GM21619 (cell line): Measurements from ENCODE around the gene PPP1R12B.
"Not testable (repeated sequence)": the region's sequence is repeated elsewhere in the genome, so short reads cannot be mapped to it uniquely, and the experiment has no call there.

Experiments
- ATAC-seq: cut with Tn5 transposase; IDR thresholded peaks from one replicate; pipeline ENCODE4 v1.9.1; 2021; ENCODE audit not compliant: unreplicated experiment

PPP1R12B gene

DNA sequence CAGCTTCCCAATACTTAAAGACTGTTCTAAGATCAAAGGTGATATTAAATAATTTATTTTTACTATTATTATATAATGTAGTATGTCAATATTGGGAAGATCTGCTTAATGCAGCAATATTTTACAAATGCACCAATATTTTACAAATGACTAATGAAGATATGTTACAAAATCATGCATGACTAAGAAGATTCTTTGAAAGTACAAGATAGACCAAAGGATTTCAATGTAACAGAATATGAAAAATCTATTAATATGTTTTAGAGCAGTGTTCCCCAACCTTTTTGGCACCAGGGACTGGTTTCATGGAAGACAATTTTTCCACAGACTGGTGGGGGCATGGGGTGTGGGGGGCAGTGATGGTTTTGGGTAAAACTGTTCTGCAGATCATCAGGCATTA is 132.1 kb downstream of the PPP1R12B start:
- not testable (repeated sequence) for ATAC-seq

DNA sequence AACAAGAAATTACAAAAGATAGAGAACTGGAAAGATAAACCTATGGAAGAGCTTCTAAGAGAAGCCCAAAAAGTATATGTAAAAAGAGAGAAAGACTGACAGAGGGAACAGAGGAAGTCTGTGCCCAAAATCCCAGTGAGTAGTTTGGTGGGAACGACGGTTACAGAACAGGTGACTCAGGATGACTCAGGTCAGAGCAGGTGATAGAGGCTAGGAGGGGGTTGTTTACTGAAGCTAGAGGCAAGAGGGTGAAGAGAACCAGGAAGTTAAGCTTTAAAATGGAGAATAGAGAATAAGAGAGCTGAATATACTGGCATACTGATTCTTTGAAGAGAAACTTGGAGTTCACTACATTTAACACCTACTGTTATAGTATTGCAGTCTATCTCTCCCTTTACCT is 134.9 kb downstream of the PPP1R12B start:
- not testable (repeated sequence) for ATAC-seq

DNA sequence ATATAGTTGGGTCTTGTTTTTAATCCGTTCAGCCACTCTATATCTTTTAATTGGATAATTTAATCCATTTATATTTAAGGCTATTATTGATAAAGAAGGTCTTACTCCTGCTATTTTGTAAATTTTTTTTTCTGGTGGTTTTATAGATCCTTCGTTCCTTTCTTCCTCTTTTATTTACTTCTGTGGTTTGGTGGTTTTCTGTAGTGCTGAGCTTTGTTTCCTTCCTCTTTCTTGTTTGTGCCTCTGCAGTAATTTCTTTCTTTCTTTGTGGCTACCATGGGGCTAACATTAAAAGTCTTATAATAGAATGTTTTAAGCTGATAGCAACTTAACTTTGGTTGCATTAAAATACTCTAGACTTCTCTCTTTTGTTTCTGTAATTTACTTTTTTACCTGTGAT is 135.5 kb downstream of the PPP1R12B start:
- peak; percentile 43 for ATAC-seq

DNA sequence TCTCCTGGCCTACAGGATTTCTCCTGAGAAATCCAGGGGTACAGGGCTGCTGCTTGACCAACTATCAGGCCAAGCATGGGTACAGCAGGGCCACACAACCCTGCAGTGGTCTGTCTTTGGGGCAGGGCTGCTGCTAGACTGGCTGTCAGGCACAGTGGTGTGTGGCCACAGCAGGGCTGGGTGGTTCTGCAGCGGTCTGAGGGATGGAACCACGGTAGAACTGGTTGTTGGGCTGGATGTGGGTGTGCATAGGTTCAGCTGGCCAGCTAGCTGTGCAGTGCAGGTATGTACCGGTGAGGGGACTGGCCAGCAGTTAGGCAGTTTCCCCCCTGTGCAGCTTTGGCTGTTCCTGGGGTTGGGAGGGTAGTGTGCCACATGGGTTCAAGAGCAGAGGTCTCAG is 136.3 kb downstream of the PPP1R12B start:
- ATAC-seq: not testable (repeated sequence)

DNA sequence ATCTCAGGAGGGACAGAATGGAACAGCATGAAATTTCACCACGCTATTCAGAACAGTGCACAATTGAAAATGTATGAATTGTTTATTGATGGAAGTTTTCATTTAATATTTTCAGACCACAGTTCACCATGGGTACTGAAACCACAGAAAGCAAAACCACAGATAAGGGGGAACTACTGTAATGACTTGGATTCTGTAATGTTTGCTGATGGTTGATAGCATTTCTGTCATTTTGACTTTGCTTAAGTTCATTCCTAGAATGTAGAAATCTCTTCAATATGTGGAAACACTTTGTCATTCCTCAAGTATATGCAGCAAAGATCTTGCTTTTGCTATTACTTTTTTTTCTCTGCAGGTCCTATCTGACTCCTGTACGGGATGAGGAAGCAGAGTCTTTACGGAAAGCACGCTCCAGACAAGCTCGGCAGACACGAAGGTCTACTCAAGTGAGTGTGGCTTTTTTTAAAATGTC is 139.7 kb downstream of the PPP1R12B start:
- ATAC-seq: peak; percentile 76

DNA sequence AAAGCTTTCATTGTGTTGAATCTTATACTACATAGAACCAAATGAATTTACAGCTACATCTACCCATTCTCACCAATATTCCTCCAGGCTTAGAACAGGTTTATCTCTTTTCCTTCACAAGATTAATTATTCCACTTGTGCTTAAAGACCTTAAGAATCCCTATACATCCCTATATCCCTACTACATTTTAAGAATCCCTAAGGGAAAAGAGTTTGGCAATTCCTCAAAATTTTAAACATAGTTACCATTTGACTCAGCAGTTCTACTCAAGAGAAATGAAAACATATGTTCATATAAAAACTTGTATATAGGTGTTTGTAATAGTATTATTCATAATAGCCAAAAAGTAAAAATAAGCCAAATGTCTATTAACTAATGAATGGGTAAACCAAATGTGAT is 140.6 kb downstream of the PPP1R12B start:
- not testable (repeated sequence) for ATAC-seq

DNA sequence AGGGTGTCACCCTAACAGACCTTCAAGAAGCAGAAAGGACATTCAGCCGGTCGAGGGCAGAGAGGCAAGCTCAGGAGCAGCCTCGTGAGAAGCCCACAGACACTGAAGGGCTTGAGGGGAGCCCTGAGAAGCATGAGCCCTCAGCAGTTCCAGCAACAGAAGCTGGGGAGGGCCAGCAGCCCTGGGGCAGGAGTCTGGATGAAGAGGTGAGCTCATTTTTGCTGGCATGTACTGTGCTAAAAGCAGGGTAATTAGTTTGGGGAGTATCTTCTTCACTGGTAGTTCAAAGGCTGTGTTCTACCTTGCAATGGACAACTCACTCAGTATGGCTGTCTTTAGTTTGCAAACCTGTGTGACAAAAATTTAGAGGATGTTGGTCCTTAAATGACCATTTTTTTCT is 144.6 kb downstream of the PPP1R12B start:
- ATAC-seq: not testable (repeated sequence)

DNA sequence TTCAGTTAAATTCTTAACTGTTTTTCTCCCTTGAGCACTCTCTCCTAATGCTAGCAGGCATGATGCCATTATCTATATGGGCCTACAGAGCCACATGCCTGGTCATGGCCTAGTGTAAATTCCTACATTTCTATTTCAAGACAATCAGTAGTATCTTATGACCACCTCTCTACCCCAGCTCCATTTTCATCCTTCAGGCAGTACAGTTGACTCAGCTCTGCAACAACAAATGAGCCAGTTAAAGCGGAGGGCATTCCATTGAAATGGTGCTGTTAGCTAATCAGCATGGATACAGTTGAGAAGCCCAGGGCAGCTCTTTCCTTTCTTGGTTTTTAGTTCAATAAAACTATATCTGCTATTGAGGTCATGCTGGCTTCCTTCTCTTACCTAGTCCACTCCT is 150.0 kb downstream of the PPP1R12B start:
- no peak for ATAC-seq

DNA sequence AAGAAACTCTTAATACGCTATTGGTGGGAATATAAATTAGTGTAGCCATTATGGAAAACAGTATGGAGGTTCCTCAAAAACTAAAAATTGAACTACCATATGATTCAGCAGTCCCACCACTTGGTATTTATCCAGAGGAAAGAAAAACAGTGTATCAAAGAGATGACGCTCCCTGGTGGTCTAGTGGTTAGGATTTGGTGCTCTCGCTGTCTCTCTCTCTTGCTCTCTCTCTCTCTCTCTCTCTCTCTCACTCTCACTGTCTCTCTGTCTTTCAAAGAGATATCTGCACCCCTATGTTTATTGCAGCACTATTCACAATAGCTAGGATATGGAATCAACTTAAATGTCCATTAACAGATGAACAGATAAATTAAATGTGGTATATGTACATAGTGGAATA is 151.5 kb downstream of the PPP1R12B start:
- ATAC-seq: not testable (repeated sequence)

DNA sequence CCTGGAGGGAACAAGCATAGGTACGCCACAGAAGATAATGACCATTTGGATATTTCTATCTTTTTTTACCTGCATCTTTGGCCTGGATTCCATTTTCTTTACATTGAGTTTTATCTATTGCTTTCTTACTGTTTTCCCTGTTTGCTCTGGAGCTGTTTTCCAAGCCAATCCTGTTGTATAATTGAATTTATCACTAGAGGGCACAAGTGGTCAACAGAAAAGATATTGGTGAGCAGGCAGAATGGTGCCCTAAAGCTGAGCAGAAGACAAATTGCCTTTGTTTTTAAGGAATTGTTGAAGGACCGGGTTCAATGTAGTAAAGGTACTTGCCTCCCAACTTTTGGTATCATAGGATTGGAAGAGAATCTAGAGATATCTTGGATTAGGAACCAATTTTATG is 152.8 kb downstream of the PPP1R12B start:
- no peak for ATAC-seq

DNA sequence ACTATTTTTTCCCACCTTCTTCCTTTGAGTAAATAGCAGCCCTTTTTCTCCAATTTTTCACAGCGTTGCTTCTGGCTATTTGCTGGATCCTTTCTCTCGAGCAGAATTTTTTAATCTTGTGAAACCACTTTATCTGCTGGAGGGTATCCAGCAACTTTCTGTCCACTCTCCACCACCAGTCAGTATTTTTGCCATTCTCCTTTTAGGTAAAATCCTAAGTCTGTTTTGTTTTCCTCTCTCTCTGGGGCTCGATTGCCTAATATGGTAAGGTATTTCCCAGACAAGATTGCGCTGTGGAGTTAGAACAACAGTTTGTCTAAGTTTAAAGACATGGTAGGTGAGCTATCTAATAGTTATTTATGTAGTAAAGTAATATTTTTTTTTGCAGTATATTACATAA is 156.9 kb downstream of the PPP1R12B start:
- no peak for ATAC-seq

DNA sequence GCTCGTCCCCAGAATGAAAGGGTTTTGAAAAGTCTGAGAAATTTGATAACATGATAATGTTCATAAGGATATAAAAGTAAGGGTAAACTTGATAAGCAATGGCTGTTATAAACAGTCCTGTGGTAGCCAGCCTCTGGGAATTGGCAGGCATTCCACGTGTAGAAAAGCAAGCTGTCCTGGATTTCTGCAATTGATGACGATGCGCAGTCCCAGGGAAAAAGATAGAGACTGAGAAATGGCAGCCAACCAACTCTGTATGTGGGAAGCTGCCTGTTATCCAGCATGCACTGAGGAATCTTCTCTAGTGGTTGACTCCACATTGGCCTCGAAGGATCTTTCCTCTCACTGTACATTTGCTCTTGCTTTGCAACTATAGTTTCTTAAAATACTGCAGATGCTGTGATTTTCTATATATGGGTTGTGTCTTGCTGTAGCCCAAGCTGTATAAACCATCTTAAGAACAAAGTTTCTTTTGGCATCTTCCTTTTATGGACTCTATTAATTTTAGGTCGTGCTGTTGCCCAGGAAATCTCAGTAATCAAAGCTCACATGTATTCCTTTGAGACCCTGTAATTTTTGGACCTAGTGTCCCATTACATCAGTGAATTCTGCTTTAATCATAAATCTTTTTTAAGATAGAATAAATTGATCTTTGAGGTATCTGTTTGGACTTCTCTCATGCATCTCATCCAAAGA is 157.5 kb downstream of the PPP1R12B start:
- ATAC-seq: not testable (repeated sequence)

DNA sequence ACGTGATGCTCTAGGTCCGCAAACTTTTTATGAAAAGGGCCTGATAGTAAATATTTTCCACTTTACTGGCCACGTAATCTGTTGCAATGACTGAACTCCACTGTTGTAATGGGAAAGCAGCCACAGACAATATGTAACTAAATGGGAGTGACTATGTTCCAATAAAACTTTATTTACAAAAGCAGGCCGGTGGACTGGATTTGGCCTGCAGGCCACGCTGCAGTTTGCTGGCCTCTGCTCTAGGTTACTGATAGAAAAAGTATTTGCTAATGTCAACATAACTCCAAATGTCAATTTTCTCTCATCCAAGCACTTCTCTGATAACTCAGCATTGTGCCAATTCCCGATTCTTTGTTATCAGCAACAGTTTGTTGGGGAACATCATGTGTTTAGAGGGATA is 160.4 kb downstream of the PPP1R12B start:
- not testable (repeated sequence) for ATAC-seq

DNA sequence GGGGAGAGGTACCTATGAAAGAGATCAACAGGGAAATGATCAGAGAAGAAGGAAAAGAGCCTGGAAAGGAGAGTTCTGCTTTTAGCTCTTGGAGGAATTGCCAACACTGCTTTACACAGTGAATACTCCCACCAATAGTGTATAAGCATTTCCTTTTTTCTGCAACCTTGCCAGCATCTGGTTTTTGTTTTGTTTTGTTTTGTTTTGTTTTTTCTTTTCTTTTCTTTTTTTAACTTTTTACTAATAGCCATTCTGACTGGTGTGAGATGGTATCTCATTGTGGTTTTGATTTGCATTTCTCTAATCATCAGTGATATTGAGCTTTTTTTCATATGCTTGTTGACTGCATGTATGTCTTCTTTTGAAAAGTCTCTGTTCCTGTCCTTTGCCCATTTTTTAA is 165.4 kb downstream of the PPP1R12B start:
- ATAC-seq: peak; percentile 71

DNA sequence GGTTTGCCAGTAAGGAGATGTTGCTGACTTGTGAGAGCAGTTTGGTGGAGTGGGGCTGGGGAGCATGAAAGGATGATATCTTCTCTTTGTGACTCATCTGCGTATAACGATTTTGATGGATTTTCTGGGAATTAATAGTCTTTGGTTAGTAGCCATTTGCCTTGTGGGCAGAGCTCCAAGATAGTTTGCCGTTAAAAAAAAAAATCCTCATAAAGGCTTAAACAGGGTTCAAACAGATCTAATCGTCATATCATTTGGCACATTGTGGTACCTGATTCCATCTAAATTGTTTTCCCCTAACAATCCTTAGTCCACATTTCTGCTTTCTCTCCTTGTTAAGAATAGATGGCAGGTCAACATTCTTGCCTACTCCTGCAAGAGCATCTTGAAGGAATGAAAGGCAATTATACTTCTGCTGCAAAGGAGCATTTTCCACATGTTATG is 168.0 kb downstream of the PPP1R12B start:
- ATAC-seq: no peak

DNA sequence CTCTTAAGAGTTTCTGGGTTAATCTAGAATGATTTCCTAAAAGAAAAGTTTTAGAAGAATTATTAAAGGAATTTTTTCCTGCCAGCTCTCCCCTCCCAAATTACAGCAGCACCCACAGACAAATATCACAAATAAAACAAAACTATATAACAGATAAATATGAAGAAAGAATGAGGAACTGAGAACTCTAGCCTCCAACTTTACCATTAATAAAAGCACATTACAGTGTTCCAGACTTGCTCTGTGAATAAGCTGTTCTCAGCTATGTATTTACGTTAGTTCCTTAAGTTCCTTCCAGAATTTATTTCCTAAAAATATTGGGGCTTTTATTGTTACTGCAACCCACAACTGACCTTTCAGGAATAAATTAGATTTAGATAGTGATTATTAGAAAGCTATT is 168.6 kb downstream of the PPP1R12B start:
- not testable (repeated sequence) for ATAC-seq

DNA sequence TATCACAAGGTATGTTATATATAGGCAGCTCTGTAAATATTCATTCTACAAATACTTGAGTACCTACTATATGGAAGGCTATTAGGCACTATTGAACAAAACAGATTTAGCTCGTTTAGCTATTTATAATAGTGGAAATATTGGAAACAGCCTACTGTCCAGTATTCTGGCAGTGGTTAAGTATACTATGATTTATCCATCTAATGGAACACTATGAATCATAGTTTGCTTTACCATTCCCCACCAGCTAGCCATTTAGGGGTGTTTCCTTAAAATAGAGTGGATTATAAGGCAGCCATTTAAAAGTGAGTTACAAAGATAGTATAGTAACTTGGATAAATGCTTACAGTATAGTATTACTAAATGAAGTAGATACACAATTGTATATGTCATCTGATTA is 169.7 kb downstream of the PPP1R12B start:
- ATAC-seq: not testable (repeated sequence)

DNA sequence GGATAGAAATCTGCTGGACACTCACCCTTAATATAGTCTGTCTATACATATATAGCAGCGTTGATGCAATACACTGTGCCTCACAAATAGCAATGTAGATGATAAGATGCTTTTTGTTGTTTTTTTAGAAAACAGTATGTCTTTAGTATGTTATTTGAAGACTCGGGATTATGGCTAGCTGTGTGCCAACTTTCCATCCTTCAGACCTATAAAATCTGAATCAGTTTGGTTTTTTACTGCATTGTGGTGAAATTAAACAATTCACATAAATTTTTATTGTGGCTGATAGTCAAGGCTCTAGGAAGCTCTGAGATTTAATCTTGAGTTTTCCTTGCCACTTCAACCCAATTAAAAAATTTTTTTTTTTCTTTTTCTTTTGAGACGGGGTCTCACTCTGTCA is 170.4 kb downstream of the PPP1R12B start:
- not testable (repeated sequence) for ATAC-seq

DNA sequence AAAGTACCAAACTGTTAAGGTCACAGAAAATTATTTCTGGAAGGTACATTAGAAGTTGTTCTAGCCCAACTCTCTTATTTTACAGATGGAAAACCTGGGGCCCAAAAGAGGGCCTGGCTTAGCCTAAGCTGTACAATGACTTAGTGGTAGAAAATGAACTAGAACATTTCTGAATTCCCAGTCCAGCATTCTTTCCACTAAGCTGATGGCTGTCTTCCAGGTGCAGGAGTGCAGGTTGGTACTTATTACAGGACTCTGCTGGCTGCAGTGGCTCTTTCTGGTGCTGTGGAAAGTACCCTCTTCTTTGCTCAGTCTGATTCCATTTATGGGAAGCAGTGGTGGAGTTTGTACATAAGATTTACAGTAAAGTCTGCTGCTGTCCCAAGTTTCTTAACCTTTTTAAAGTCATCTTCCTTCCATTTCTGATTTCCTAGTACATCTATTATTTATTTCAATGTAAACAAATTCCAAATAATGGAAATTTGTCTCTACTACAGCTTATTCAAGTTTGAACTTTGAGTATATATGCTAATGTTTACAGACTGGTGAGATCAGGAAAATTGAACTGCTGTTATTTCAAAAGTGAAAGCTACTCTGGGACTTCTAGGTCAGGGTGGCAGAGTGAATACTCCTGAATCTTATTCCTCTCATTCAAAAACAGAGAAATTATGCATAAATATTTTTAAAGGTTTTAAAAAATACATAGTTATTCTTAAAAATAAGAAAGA is 171.8 kb downstream of the PPP1R12B start:
- not testable (repeated sequence) for ATAC-seq

DNA sequence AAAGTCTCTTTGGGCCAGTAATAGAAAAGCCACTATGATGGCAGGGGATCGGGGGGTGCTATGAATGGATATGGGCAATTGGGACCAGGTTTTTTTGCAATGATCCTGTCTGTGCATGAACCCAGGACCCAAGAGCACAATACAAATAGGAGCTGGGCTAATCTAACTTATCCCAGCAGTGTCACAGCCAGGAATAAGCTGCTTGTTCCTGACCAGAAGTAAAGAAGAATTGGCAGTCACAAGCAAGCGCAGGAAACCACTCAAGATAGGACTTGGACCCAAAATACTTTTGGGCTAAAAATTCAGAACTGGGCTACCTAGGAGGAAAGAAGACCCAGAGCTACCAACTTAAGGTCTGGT is 172.3 kb downstream of the PPP1R12B start:
- ATAC-seq: not testable (repeated sequence)

DNA sequence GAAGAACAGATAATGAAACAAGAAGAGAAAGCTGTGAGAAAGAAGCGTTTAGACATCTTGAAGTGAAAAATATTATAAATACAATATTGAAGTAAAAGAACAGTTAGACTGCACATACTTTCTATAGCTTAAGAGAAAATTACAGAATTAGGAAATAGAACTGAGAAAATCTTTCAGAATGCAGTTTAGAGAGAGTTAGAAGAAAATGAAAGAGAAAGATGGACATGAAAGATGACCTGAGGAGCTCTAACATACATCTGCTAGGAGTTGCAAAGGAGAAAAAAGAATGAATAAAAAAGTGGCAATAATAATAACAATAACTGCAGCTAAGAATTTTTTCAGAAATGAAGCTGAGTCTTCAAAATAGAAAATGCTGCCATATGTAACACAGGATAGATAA is 173.0 kb downstream of the PPP1R12B start:
- ATAC-seq: not testable (repeated sequence)

DNA sequence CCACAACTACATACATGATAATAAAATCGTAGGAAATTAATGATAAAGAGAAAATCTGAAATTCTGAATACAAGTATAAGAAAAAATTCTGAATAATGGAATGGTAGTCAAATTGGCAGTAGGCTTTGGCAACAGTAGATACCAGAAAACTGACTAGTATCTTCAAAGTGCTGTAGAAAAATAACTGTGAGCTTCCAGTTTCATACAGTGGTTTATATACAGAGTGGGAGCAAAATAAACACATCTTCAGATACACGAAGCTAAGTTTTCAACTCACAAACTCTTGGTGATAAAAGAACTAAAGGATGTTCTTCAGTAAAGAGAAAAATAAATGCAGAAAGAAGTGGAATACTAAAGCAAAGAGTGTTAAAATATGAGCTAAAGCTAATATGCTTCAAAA is 173.4 kb downstream of the PPP1R12B start:
- no peak for ATAC-seq
